ENCODE measurements around the gene WNK2. TPM values are rescaled to one million over a fixed set of nuclear protein-coding genes. Genes with fewer than 3 reads are reported as not detected.

Gene WNK2
- total RNA-seq, 1 donor from 2014 or later = 1.1 TPM

- DNase-seq (ENCODE audit: low spot score) = peak; percentile 55
Measured at GRCh38 chr9:93263334-93264229, 79.6 kb downstream of the WNK2 start.

- DNase-seq (ENCODE audit: low spot score) = peak; percentile 76
Measured at GRCh38 chr9:93264338-93265125, 80.6 kb downstream of the WNK2 start.

GRCh38 chr9:93265301-93265971 is 81.5 kb downstream of the WNK2 start:
- peak; percentile 49 for DNase-seq (ENCODE audit: low spot score)

- DNase-seq (ENCODE audit: low spot score) = peak; percentile 37
Measured at GRCh38 chr9:93265972-93266371, 82.0 kb downstream of the WNK2 start.

GRCh38 chr9:93266521-93267001 is 82.6 kb downstream of the WNK2 start:
- DNase-seq (ENCODE audit: low spot score) = peak; percentile 75

GRCh38 chr9:93267091-93267541 is 83.2 kb downstream of the WNK2 start:
- DNase-seq (ENCODE audit: low spot score) = peak; percentile 83

GRCh38 chr9:93267681-93268505 is 84.0 kb downstream of the WNK2 start:
- peak; percentile 79 for DNase-seq (ENCODE audit: low spot score)

GRCh38 chr9:93268551-93269314 is 84.8 kb downstream of the WNK2 start:
- DNase-seq (ENCODE audit: low spot score) = peak; percentile 43

- peak; percentile 39 for DNase-seq (ENCODE audit: low spot score)
Measured at GRCh38 chr9:93270976-93271375, 87.0 kb downstream of the WNK2 start.

- no peak for DNase-seq (ENCODE audit: low spot score)
Measured at GRCh38 chr9:93276973-93277372, 93.0 kb downstream of the WNK2 start.

GRCh38 chr9:93278144-93278543 is 94.2 kb downstream of the WNK2 start:
- no peak for DNase-seq (ENCODE audit: low spot score)

GRCh38 chr9:93280661-93281259 is 96.8 kb downstream of the WNK2 start:
- DNase-seq (ENCODE audit: low spot score) = no peak

GRCh38 chr9:93286252-93287188 is 102.6 kb downstream of the WNK2 start:
- DNase-seq (ENCODE audit: low spot score) = no peak

GRCh38 chr9:93287189-93287552 is 103.2 kb downstream of the WNK2 start:
- DNase-seq (ENCODE audit: low spot score) = peak; percentile 83

GRCh38 chr9:93287593-93287992 is 103.7 kb downstream of the WNK2 start:
- no peak for DNase-seq (ENCODE audit: low spot score)

- no peak for DNase-seq (ENCODE audit: low spot score)
Measured at GRCh38 chr9:93288341-93288740, 104.4 kb downstream of the WNK2 start.

- peak; percentile 81 for DNase-seq (ENCODE audit: low spot score)
Measured at GRCh38 chr9:93288891-93289883, 105.2 kb downstream of the WNK2 start.

Data from mesenteric fat pad (tissue), 1 donor.